Thymus (tissue), 11 donors: ENCODE data around the gene FKTN. TPM values are rescaled to one million over a fixed set of nuclear protein-coding genes. Genes with fewer than 3 reads are reported as not detected.

Experiments
- DNase-seq, 9 donors: peaks; one replicate each; pipeline ENCODE4 v3.0.0-alpha.2; 2013; ENCODE audit warnings: low spot score in 9 of 9, low read depth in 6 of 9, missing footprints in 1 of 9
- H3K27ac ChIP-seq, 2 donors: one replicate each; pipeline ENCODE4 v1.5.1; 2013; ENCODE audit warnings: control low read depth in 1 of 2, low read depth in 1 of 2, low read length in 1 of 2, mild to moderate bottlenecking in 1 of 2, moderate library complexity in 1 of 2
- H3K27me3 ChIP-seq, 2 donors: one replicate each; pipeline ENCODE4 v1.5.1; 2013; ENCODE audit warnings: low read length in 1 of 2; ENCODE audit not compliant: control insufficient read depth in 2 of 2, insufficient read depth in 1 of 2
- H3K36me3 ChIP-seq, 2 donors: one replicate each; pipeline ENCODE4 v1.5.1; 2013; ENCODE audit warnings: low read length in 1 of 2, mild to moderate bottlenecking in 1 of 2, moderate library complexity in 1 of 2; ENCODE audit not compliant: control insufficient read depth in 2 of 2, insufficient read depth in 2 of 2
- H3K4me1 ChIP-seq, 2 donors: one replicate each; pipeline ENCODE4 v1.5.1; 2013; ENCODE audit warnings: low read length in 2 of 2; ENCODE audit not compliant: control insufficient read depth in 2 of 2, insufficient read depth in 2 of 2
- H3K4me3 ChIP-seq, 2 donors: one replicate each; pipeline ENCODE4 v1.5.1; 2013; ENCODE audit warnings: low read length in 2 of 2, control low read depth in 1 of 2, mild to moderate bottlenecking in 1 of 2
- H3K9me3 ChIP-seq, 2 donors: one replicate each; pipeline ENCODE4 v1.5.1; 2013; ENCODE audit warnings: low read length in 1 of 2, mild to moderate bottlenecking in 1 of 2; ENCODE audit not compliant: control insufficient read depth in 2 of 2, insufficient read depth in 1 of 2
- WGBS: extraction: QIAGEN DNeasy Blood & Tissue Kit; methylation state at CpG from one replicate; pipeline ENCODE4 v1.1.7; 2013; 5-methylcytosine and 5-hydroxymethylcytosine counted together
- polyA plus RNA-seq: library from polyadenylated mRNA; stranded (reverse); fragments of 200-250 nt; gene quantifications from one replicate; pipeline ENCODE4 v1.2.3, GENCODE V29; 2013
- total RNA-seq: library from RNA; stranded (reverse); fragments of 120-200 nt; gene quantifications from one replicate; pipeline ENCODE4 v1.2.4, GENCODE V29; 2013
- donor health status: healthy.

The FKTN gene
- total and polyA plus RNA-seq, 2 donors: 7.1 to 7.3 TPM

DNA sequence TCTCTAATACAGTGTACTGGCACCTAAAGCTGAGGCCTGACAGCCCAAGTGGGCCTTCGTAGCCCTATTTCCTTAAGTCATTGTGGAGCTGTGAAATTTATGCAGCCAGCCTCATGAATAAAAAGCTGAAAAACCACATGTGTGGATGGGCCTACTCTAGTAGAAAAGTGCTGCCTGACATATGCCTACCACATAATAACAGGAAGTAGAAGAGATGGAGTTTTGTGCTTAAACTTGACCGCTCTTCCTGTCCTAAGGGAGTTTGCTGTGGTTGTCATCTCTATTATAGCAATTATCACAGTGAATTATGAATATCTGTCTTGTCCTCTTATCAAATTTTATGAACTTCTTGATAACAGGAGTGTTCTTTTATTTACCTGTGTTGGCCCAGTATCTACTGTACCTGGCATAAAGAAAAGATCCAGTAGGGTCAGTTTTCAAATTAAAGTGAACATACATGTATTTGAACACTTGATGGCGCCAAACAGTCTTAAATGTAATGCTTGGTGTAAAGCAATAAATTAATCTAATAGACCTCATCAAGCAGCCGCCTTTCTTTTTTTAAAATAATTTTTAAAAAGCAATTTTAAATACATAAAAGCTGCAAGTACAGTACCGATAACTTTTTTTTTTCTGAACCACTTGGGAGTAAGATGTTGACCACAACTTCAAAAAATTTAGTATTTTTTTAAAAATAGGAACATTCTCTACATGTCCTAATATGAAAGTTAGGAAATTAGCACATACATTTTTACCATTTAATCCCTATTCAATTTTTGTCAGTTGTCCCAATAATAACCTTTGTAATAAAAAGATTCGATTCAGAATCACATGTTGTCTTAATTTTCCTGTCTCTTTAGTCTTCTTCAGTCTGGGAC, 51.0 kb downstream of the FKTN start:
- peak; percentile 1 to 52 (median 18) for DNase-seq
- Histone ChIP-seq H3K4me1 (no peaks in the 10 kb centered on the region), H3K36me3 (no peaks in the 10 kb centered on the region), H3K4me3 (no peak overlapping the region), H3K27ac (no peak overlapping the region), H3K9me3 (no peaks in the 10 kb centered on the region), H3K27me3 (no peaks in the 10 kb centered on the region)
- 76% methylated on average over 6 of the region's 6 CpGs for WGBS

DNA sequence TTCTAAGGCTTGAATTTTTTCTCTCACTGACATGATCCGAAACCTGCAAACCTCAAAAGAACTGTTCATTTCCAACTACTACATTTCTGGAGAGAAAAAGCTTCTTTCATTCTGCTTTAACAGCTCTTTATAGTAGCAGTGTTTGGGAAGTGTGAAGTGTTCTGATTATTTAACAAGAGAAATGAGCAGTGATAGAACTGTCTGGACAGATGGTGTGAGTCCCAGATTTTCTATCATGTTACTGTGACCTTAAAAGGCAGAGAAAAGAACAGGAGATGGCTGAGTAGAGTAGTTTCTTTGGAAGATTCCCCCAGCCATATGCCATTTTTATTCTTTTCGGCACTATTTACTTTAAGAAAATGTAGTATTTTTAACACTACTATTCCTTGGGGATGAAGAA, 63.1 kb downstream of the FKTN start:
- no peaks in the 10 kb centered on the region for H3K9me3 ChIP-seq
- H3K27me3 ChIP-seq: no peaks in the 10 kb centered on the region
- 97% methylated on average over 2 of the region's 2 CpGs for WGBS
- H3K27ac ChIP-seq: no peak overlapping the region
- no peaks in the 10 kb centered on the region for H3K4me1 ChIP-seq
- H3K4me3 ChIP-seq: no peak overlapping the region
- DNase-seq: no peak
- H3K36me3 ChIP-seq: no peaks in the 10 kb centered on the region

DNA sequence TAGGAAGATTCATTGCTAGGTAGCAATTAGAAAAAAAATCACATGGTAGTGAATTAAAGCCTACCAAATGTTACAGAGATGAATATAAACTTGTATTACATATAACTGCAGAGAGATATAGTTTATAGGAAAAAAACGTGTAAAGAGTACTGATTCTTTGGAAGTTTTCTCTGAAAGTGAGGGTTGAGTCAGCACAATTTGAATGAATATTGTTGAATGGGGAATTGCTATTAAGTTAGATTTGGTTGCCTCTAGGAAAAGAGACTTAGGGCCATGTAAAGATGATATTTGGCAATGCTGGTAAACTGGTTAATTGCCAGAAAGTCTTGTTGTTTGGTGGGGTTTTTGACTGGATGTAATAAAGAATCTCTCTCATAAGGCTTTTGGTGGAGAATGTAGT, 67.2 kb downstream of the FKTN start:
- WGBS: 97% methylated on average over 1 of the region's 1 CpG
- Histone ChIP-seq H3K27me3 (no peaks in the 10 kb centered on the region), H3K4me3 (no peak overlapping the region), H3K4me1 (no peaks in the 10 kb centered on the region), H3K9me3 (no peaks in the 10 kb centered on the region), H3K27ac (no peak overlapping the region), H3K36me3 (no peaks in the 10 kb centered on the region)
- DNase-seq: no peak

DNA sequence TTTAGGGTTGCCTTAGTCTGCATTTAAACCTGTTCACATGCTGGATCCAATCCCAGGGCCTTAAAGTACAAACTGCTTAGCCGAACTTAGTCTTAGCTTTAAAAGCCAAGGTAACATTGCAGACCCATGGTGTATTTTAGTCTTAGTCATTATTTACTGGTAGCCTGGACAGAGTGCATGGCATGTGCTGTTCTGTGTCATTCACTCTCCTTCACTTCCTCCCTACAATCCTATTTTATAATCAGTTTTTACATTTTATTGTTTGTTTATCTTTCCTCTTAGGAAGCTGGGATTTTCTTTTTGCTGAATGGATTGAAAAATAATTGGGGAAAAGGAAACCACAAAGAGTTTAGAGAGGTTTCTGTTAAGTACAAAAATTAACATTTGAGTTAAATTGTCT, 74.9 kb downstream of the FKTN start:
- WGBS: 97% methylated on average over 1 of the region's 1 CpG
- Histone ChIP-seq H3K9me3 (no peaks in the 10 kb centered on the region), H3K27me3 (no peaks in the 10 kb centered on the region), H3K4me1 (no peaks in the 10 kb centered on the region), H3K4me3 (no peak overlapping the region), H3K36me3 (no peaks in the 10 kb centered on the region), H3K27ac (no peak overlapping the region)
- no peak for DNase-seq

DNA sequence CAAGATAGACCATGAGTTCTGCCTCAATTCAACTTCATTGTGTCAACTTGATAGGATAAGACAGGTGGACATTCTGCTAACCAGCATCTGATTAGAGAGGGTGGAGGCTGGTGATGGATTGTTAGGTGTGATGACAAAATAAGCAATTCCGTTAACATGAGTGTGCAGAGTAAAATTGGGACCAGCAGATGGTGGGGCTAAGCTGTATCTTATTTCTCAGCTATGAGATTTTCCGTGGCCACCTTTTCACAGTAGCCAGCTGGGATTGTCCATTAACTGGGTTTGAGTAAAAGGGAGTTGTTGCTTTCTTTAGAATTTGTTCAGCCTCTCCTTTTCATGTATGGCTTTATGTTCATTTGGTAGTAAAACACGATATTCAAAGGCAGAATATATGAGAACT, 75.5 kb downstream of the FKTN start:
- no peak overlapping the region for H3K4me3 ChIP-seq
- WGBS: over 99% methylated on average over 3 of the region's 3 CpGs
- no peaks in the 10 kb centered on the region for H3K27me3 ChIP-seq
- no peak overlapping the region for H3K27ac ChIP-seq
- H3K36me3 ChIP-seq: no peaks in the 10 kb centered on the region
- no peaks in the 10 kb centered on the region for H3K9me3 ChIP-seq
- H3K4me1 ChIP-seq: no peaks in the 10 kb centered on the region
- no peak for DNase-seq

DNA sequence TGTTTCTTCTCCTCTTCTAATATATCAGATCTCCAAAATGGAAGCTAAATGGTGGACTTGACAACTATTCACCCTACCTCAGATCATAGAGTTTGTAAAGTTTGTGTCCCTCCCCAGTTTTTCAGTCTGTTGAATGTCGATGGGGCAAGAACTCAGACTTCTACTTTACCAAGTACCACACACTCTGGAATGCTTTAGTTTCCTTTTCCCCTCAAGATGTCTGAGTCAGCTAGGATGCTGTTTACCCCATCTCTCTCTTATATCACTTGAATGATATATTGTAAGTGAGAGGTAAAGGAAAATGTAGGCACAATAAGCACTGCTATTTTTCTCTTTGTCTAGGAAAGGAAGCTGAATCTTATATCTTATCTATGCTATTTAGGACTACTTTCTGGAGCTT, 78.4 kb downstream of the FKTN start:
- 99% methylated on average over 1 of the region's 1 CpG for WGBS
- Histone ChIP-seq H3K36me3 (no peaks in the 10 kb centered on the region), H3K27ac (no peak overlapping the region), H3K27me3 (no peaks in the 10 kb centered on the region), H3K9me3 (no peaks in the 10 kb centered on the region), H3K4me3 (no peak overlapping the region), H3K4me1 (no peaks in the 10 kb centered on the region)
- DNase-seq: no peak

DNA sequence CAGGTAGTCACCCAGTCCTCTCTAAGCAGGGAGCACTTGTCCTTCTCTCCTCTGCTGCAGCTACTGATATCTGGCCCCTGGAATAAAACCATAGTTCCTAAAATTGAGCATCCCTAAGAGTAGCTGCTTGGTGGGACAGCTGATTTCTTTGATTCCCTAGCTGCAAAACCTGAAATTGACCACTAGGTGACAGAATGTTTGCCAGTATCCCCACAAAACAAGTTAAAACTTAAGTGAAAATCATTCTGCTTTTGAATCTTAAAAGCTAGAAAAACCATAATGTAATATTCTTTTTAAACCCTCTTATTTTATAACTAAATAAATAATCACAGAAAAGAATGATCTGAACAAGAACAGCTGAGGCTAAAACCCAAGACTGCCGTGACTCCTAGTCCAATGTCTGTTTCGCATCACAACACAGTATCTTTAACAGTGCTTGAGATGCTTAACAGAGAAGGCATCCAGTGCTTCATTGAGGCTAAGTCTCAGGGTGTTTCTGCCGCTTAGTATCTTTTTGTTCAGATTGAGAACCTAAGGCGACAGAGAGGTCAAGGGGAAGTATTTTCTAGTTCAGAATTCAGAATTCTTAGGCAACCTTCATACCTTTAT, 80.0 kb downstream of the FKTN start:
- Histone ChIP-seq H3K27me3 (no peaks in the 10 kb centered on the region), H3K27ac (no peak overlapping the region), H3K4me3 (no peak overlapping the region), H3K4me1 (no peaks in the 10 kb centered on the region), H3K9me3 (no peaks in the 10 kb centered on the region), H3K36me3 (no peaks in the 10 kb centered on the region)
- no peak for DNase-seq
- over 99% methylated on average over 4 of the region's 4 CpGs for WGBS

DNA sequence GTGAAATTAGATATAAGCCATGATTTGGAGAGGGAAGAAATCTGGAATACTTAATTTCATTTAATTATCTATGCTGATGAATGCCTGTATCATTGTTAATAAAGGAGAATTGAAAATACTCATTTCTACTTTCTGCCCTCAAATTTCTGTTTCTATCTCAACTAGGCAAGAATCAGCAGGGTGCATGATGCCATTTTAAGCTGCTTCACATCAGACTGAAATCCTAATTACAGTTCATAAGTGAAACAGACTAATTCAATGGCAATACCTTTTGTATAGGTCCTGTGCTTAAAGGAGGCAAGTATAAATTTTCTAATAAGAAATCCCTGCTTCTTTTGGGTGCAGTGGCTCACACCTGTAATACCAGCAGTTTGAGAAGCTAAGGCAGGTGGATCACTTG, 82.0 kb downstream of the FKTN start:
- Histone ChIP-seq H3K27ac (no peak overlapping the region), H3K27me3 (no peaks in the 10 kb centered on the region), H3K4me1 (no peaks in the 10 kb centered on the region), H3K36me3 (no peaks in the 10 kb centered on the region), H3K4me3 (no peak overlapping the region), H3K9me3 (no peaks in the 10 kb centered on the region)
- no peak for DNase-seq

DNA sequence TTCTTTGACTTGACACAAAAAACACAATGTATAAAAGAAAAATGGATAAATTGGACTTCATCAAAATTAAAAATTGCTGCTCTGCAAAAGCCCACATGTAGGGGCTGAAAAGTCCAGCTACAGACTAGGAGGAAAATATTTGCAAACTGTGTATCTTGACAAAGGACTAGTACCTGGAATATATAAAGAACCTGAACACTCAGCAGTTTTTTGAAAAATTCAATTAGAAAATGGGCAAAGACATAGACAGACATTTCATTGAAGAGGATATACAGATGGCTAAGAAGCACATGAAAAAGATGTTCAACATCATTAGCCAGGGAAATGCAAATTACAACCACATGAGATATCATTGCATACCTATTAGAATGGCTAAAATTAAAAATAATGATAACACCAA, 85.9 kb downstream of the FKTN start:
- Histone ChIP-seq H3K27ac (no peak overlapping the region), H3K9me3 (no peaks in the 10 kb centered on the region), H3K4me3 (no peak overlapping the region), H3K4me1 (no peaks in the 10 kb centered on the region), H3K27me3 (no peaks in the 10 kb centered on the region), H3K36me3 (no peaks in the 10 kb centered on the region)
- no peak for DNase-seq
